Measurements from ENCODE around the gene MARCHF5.
A peak's percentile ranks its signal among the peaks of the same experiment; 100 is the strongest.

MARCHF5 gene, protein sequence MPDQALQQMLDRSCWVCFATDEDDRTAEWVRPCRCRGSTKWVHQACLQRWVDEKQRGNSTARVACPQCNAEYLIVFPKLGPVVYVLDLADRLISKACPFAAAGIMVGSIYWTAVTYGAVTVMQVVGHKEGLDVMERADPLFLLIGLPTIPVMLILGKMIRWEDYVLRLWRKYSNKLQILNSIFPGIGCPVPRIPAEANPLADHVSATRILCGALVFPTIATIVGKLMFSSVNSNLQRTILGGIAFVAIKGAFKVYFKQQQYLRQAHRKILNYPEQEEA

GRCh38 chr10:92290837-92291615 lies at the start of gene MARCHF5, which contains the start of gene CPEB3:
MARCHF5 (plus strand) TSS chr10:92291167; CDS start chr10:92291495, 328 bp downstream.
CPEB3 (minus strand) TSS chr10:92291078; CDS start chr10:92240350, 50,728 bp downstream.
- peak; percentile 89 to 92 for DNase-seq

DNA sequence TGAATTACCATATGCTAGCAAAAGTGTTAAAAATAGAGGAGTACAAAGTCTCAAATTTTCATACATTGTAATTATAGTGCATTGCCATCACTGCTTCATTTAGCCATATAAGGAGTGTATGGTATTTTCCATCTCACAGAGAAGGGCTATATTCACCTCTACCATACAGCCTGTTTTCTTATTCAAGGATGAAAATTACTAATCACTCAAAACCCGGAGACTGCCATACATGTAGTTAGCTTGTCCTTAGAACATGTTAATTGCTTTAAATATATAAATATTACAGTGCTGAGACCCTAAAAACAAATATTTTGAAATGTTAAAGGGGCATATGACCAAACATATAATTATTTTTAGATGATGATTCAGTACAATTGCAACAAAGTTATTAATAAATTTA lies 49.5 kb upstream of the MARCHF5 start:
- DNase-seq: no peak

- no peak for DNase-seq
Observed at GRCh38 chr10:92242380-92242779, 48.6 kb upstream of the MARCHF5 start.

DNA sequence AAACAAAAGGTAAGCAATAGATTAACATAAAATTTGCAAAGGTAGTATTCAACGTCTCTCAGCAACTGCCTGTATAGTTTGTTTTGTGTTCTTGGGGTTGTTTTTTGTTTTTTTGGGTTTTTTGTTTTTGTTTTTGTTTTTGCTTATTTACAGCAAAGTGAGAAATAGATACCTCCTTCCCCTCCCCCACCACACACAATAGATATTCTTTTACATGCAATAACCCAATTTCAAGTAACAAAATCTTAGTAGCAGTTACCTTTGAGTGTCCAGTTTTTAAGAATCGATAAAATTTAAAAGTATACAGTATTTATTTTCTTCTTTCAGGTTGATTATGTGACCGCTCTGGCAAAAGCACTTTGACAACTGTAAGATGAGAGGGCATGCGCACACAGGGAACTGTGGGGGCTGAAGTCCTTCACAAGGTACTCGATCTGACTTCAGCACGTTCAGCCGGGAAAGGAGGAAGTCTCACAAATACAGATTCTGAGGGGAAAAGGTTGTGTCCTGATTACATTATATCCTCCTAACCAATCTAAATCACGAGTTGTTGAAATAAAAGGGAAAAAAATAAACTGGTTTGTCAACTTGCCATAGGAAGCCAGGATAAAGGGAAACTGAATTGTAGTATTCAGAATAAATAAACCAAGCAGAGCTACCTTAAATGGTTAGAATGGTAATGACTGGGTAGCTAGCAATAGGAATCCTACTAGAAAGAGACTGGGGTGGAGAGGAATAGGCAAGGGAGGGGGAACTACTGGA lies 47.9 kb upstream of the MARCHF5 start:
- DNase-seq: peak; percentile 26 to 52

- DNase-seq: no peak
Observed at GRCh38 chr10:92244796-92245195, 46.2 kb upstream of the MARCHF5 start.

GRCh38 chr10:92248566-92248965 lies 42.4 kb upstream of the MARCHF5 start:
- no peak for DNase-seq

GRCh38 chr10:92263396-92263795 lies 27.6 kb upstream of the MARCHF5 start:
- no peak for DNase-seq

DNA sequence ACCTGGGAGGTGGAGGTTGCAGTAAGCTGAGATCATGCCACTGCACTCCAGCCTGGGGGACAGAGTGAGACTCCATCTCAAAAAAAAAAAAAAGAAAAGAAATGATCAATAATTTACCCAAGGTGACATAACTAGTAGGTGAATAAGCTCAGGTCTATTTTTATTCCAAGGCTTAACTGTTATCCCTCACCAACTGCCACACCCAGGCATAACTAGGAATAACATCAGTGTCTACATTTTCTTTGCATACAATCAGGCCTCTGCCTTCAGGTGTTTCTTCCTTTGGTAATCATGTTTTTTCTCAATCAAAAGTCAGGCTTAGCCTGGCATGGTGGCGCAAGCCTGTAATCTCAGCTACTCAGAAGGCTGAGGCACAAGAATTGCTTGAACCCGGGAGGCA lies 26.7 kb upstream of the MARCHF5 start:
- DNase-seq: no peak

GRCh38 chr10:92265687-92266258 lies 25.2 kb upstream of the MARCHF5 start:
- DNase-seq: no peak

GRCh38 chr10:92267343-92267742 lies 23.6 kb upstream of the MARCHF5 start:
- no peak for DNase-seq

DNA sequence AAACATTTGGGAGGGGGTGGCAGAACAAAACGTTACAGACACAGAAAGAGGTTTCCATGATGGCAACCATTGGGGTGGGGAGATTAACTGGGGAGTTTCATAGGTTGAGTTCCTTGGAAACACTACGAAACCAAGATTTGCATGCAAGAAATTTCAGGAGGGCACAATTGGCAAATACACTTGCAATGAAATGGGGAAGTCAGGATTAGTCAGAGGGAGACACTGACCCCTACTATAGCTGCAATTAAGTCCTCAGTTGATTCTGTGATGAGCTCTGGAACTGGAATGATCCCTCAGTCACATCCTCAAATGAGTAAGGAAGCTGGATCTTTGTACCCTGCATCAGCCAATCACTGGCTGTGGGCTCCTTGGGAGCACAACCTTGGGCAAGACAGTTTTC lies 22.2 kb upstream of the MARCHF5 start:
- no peak for DNase-seq

DNA sequence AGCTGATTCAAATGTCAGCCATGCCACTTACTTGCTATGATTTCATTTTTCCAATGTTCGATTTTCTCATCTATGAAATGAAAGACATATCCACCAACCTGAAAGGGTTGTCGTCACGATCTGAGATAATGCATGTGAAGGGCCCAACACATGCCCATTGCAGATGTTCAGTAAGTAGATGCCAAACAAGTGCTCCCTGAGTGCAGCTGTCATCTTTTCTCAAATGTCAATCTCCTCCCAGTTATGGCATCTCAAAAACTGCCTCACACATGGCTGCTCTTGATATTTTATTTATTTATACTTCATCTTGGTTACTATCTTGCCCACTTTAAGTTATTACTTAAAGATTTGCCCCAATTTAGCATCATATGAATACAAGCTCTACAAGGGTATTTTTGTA lies 16.9 kb upstream of the MARCHF5 start:
- DNase-seq: no peak

- DNase-seq: no peak
Observed at GRCh38 chr10:92278996-92279696, 11.8 kb upstream of the MARCHF5 start.

- no peak for DNase-seq
Observed at GRCh38 chr10:92284112-92284704, 6.8 kb upstream of the MARCHF5 start.

- peak; percentile 29 to 39 for DNase-seq
Observed at GRCh38 chr10:92290076-92290836, 711 bp upstream of the MARCHF5 start.

DNA sequence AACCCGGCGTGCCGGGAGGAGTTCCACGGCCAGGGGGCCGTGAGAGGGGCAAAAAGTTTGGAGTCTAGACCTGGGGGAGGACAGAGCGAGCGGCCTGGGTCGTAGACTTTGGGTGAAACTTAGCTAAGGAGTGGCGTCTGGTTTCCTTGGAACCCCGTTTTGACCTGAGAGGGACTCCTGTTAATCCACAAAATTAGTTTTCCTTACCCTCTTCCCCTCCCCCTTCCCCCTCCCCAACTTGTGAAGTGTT lies 574 bp downstream of the MARCHF5 start:
- DNase-seq: no peak

DNA sequence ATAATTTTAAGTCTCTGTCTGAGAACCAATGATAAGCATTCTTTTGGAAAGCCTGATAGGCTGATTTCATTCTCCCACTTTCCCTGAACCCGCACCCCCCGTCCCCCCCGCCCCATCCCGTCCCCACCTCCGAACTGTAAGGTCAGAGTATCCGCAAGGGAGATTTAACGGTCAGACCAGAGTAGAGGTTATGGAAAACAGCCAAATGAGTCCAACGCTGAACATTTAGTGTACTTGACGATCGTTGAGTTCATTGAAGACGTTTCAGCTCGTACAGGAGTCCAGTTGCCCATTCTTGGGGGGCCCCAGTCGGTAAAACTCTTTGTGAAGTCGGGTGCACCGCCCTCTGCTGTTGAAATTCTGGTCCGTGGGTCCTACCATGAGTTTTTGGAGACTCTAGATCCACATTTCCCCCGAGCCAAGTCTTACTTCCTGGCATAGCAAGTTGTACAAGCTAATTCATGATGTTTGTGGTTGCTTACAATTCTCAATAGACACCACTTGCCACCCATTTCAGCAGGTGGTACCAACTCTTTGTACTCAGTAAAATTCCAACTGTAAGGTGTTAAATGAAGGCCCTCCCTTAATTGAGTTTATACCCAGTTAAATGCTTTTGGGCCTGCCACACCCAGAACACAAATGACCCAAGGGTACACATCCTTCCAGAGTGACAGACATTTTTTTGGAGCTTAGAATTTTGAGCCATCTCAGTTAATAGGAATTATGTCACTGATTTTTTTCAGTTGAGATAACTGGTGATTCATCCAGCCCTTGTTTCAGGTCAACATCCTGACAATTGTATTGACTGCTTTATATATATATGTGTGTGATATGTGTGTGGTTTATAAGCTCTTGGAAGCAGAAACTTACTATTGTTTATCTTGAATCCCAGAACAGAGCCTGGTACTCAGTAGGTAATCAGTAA lies 1.2 kb downstream of the MARCHF5 start:
- DNase-seq: peak; percentile 42 to 53

- DNase-seq: no peak
Observed at GRCh38 chr10:92298487-92298886, 7.5 kb downstream of the MARCHF5 start.

GRCh38 chr10:92303096-92303495 lies 12.1 kb downstream of the MARCHF5 start:
- no peak for DNase-seq

- DNase-seq: no peak
Observed at GRCh38 chr10:92304061-92304460, 13.1 kb downstream of the MARCHF5 start.
